HCT116 (cell line): ENCODE data around the gene WDR37.

Source experiments
- CEBPB ChIP-seq: IDR thresholded peaks from 2 replicates; pipeline ENCODE4 v1.6.1; 2012; ENCODE audit warnings: low read depth
- CTCF ChIP-seq, 3 experiments: fragments of 200-600 bp in 1 of 3; sonication (generic) in 1 of 3; IDR thresholded peaks in 2 of 3; conservative IDR thresholded peaks in 1 of 3; 2 replicates each; pipeline ENCODE4 v1.5.1; 2012 to 2017; ENCODE audit warnings: low read depth in 2 of 3, low read length in 2 of 3, antibody characterized with exemption in 1 of 3, borderline replicate concordance in 1 of 3, control low read depth in 1 of 3, mild to moderate bottlenecking in 1 of 3, mixed read lengths in 1 of 3, mixed run types in 1 of 3, moderate library complexity in 1 of 3; ENCODE audit not compliant: insufficient read depth in 1 of 3
- ELF1 ChIP-seq: IDR thresholded peaks from 2 replicates; pipeline ENCODE4 v1.6.1; 2012; ENCODE audit warnings: low read depth, borderline replicate concordance
- REST ChIP-seq: IDR thresholded peaks from 2 replicates; pipeline ENCODE4 v1.6.1; 2012; ENCODE audit warnings: low read depth
- SIN3A ChIP-seq: IDR thresholded peaks from 2 replicates; pipeline ENCODE4 v1.6.1; 2012; ENCODE audit warnings: low read depth

GRCh38 chr10:1168763-1169162 is 112.6 kb downstream of the WDR37 start:
- TF ChIP-seq SIN3A (no peak), ELF1 (no peak), CTCF (IDR thresholded peaks at IDR 0.05 in 2 of 3, conservative IDR thresholded peaks at IDR 0.05 in 1 of 3; ENCODE audit: borderline replicate concordance in 1 of 3, insufficient read depth in 1 of 3, low read depth in 2 of 3, low read length in 2 of 3) (no peak), CEBPB (no peak), REST (no peak)
